GM19035 (cell line): ENCODE measurements around the gene CRADD.

Experiments used
- ATAC-seq: cut with Tn5 transposase; IDR thresholded peaks from one replicate; pipeline ENCODE4 v1.9.1; 2021; ENCODE audit not compliant: unreplicated experiment

CRADD gene

GRCh38 chr12:93734784-93735183 lies 57.6 kb downstream of the CRADD start:
- ATAC-seq = no peak

GRCh38 chr12:93736640-93737178 lies 59.5 kb downstream of the CRADD start:
- ATAC-seq = no peak

GRCh38 chr12:93737457-93738198 lies 60.5 kb downstream of the CRADD start:
- no peak for ATAC-seq

GRCh38 chr12:93738199-93739058 lies 61.3 kb downstream of the CRADD start:
- ATAC-seq = no peak

GRCh38 chr12:93740751-93741150 lies 63.6 kb downstream of the CRADD start:
- no peak for ATAC-seq

- no peak for ATAC-seq
Measured at GRCh38 chr12:93741659-93742109, 64.5 kb downstream of the CRADD start.

- ATAC-seq = peak; percentile 89
Measured at GRCh38 chr12:93742110-93742934, 65.1 kb downstream of the CRADD start.

- ATAC-seq = no peak
Measured at GRCh38 chr12:93743229-93743998, 66.2 kb downstream of the CRADD start.

- no peak for ATAC-seq
Measured at GRCh38 chr12:93743999-93744689, 67.0 kb downstream of the CRADD start.

- ATAC-seq = no peak
Measured at GRCh38 chr12:93745286-93745685, 68.1 kb downstream of the CRADD start.

- ATAC-seq = no peak
Measured at GRCh38 chr12:93746572-93747168, 69.5 kb downstream of the CRADD start.

- ATAC-seq = no peak
Measured at GRCh38 chr12:93748672-93749383, 71.7 kb downstream of the CRADD start.

- ATAC-seq = no peak
Measured at GRCh38 chr12:93749515-93749914, 72.3 kb downstream of the CRADD start.

GRCh38 chr12:93750056-93750455 lies 72.9 kb downstream of the CRADD start:
- no peak for ATAC-seq

- no peak for ATAC-seq
Measured at GRCh38 chr12:93751864-93752610, 74.9 kb downstream of the CRADD start.

- ATAC-seq = no peak
Measured at GRCh38 chr12:93753285-93753684, 76.1 kb downstream of the CRADD start.

- ATAC-seq = no peak
Measured at GRCh38 chr12:93753838-93754429, 76.8 kb downstream of the CRADD start.
